ENCODE measurements around the gene NIPAL4. TPM values are rescaled to one million over a fixed set of nuclear protein-coding genes. Genes with fewer than 3 reads are reported as not detected.

Gene NIPAL4
- polyA plus RNA-seq, 1 donor from 2014 or later, result not detected

DNA sequence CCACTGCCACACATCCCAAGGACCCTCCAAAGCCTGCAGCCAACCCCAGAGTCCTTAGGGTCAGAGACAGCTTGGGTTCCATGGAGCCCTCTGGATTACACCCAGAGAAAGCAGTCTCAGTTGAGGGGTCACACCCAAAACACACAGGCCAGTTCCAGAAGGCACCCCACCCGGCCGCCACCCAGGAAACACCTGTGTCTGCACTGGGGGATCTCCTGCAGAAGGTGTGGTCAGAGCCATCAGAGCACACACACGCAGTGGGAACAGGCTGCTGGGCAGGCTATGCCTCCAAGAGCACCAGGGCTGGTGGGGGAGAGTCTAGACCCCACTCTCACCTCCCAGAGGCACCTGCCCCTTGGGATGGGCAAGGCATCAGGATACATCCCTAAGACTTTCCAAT, 27.3 kb downstream of the NIPAL4 start:
- TF ChIP-seq POLR2AphosphoS5 (IDR thresholded peaks at IDR 0.05) (no peak), REST (IDR thresholded peaks at IDR 0.05; ENCODE audit: borderline replicate concordance) (no peak), TAF1 (IDR thresholded peaks at IDR 0.05; ENCODE audit: low read depth) (no peak), MXI1 (conservative IDR thresholded peaks at IDR 0.05; ENCODE audit: poor library complexity, severe bottlenecking) (no peak), RAD21 (conservative IDR thresholded peaks at IDR 0.05) (no peak), EZH2 (IDR thresholded peaks at IDR 0.05; ENCODE audit: borderline replicate concordance, insufficient read depth, low read length, poor library complexity, severe bottlenecking) (no peak), SMC3 (conservative IDR thresholded peaks at IDR 0.05; ENCODE audit: poor library complexity) (no peak), EP300 (conservative IDR thresholded peaks at IDR 0.05; ENCODE audit: poor library complexity, severe bottlenecking) (no peak)
- TF ChIP-seq, protein P1, sequence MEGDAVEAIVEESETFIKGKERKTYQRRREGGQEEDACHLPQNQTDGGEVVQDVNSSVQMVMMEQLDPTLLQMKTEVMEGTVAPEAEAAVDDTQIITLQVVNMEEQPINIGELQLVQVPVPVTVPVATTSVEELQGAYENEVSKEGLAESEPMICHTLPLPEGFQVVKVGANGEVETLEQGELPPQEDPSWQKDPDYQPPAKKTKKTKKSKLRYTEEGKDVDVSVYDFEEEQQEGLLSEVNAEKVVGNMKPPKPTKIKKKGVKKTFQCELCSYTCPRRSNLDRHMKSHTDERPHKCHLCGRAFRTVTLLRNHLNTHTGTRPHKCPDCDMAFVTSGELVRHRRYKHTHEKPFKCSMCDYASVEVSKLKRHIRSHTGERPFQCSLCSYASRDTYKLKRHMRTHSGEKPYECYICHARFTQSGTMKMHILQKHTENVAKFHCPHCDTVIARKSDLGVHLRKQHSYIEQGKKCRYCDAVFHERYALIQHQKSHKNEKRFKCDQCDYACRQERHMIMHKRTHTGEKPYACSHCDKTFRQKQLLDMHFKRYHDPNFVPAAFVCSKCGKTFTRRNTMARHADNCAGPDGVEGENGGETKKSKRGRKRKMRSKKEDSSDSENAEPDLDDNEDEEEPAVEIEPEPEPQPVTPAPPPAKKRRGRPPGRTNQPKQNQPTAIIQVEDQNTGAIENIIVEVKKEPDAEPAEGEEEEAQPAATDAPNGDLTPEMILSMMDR (IDR thresholded peaks at IDR 0.05; ENCODE audit: poor library complexity, severe bottlenecking), result no peak
- no peaks in the 10 kb centered on the region for H3K79me2 ChIP-seq (replicated peaks; ENCODE audit: insufficient read depth, low read length)

GRCh38 chr5:157491471-157491995, 31.5 kb downstream of the NIPAL4 start:
- Histone ChIP-seq H3K9ac (ENCODE audit: low read length) (no peak overlapping the region), H3K27ac (ENCODE audit: low read length) (no peak overlapping the region), H3K36me3 (ENCODE audit: insufficient read depth, low read length) (peaks cover 5% of the 10 kb centered on the region), H2AFZ (ENCODE audit: low read depth, low read length) (no peak overlapping the region), H3K9me2 (ENCODE audit: insufficient read depth, low read length) (no peaks in the 10 kb centered on the region), H3F3A (ENCODE audit: insufficient read depth, low read length, poor library complexity, severe bottlenecking) (no peaks in the 10 kb centered on the region), H3K9me3 (ENCODE audit: low read length) (no peaks in the 10 kb centered on the region), H3K27me3 (ENCODE audit: insufficient read depth, low read depth, low read length) (no peaks in the 10 kb centered on the region), H3K4me3 (ENCODE audit: low read length) (no peak overlapping the region), H4K20me1 (ENCODE audit: insufficient read depth) (no peaks in the 10 kb centered on the region), H3K79me2 (replicated peaks; ENCODE audit: insufficient read depth, low read length) (no peaks in the 10 kb centered on the region), H3K4me2 (ENCODE audit: low read length) (no peak overlapping the region)
- TF ChIP-seq TAF1 (IDR thresholded peaks at IDR 0.05; ENCODE audit: low read depth) (no peak), SMC3 (conservative IDR thresholded peaks at IDR 0.05; ENCODE audit: poor library complexity) (no peak), REST (IDR thresholded peaks at IDR 0.05; ENCODE audit: borderline replicate concordance) (no peak), MXI1 (conservative IDR thresholded peaks at IDR 0.05; ENCODE audit: poor library complexity, severe bottlenecking) (no peak), POLR2AphosphoS5 (IDR thresholded peaks at IDR 0.05) (no peak), EZH2 (IDR thresholded peaks at IDR 0.05; ENCODE audit: borderline replicate concordance, insufficient read depth, low read length, poor library complexity, severe bottlenecking) (no peak), RAD21 (conservative IDR thresholded peaks at IDR 0.05) (no peak), EP300 (conservative IDR thresholded peaks at IDR 0.05; ENCODE audit: poor library complexity, severe bottlenecking) (no peak)
- TF ChIP-seq, protein P1 (IDR thresholded peaks at IDR 0.05; ENCODE audit: poor library complexity, severe bottlenecking), result no peak

More for the DNA sequence above, 27.3 kb downstream of the NIPAL4 start:
- no peaks in the 10 kb centered on the region for H3K9me3 ChIP-seq (ENCODE audit: low read length)
- no peaks in the 10 kb centered on the region for H3K27me3 ChIP-seq (ENCODE audit: insufficient read depth, low read depth, low read length)
- no peak overlapping the region for H2AFZ ChIP-seq (ENCODE audit: low read depth, low read length)
- H3K4me2 ChIP-seq (ENCODE audit: low read length), result no peak overlapping the region
- H3F3A ChIP-seq (ENCODE audit: insufficient read depth, low read length, poor library complexity, severe bottlenecking), result no peaks in the 10 kb centered on the region
- no peaks in the 10 kb centered on the region for H4K20me1 ChIP-seq (ENCODE audit: insufficient read depth)
- H3K27ac ChIP-seq (ENCODE audit: low read length), result no peak overlapping the region
- H3K9ac ChIP-seq (ENCODE audit: low read length), result no peak overlapping the region
- H3K4me3 ChIP-seq (ENCODE audit: low read length), result no peak overlapping the region
- H3K36me3 ChIP-seq (ENCODE audit: insufficient read depth, low read length), result peaks cover 5% of the 10 kb centered on the region
- no peaks in the 10 kb centered on the region for H3K9me2 ChIP-seq (ENCODE audit: insufficient read depth, low read length)
